Gastrocnemius medialis (tissue), 4 donors: ENCODE results near the gene RPP25L. TPM values are rescaled to one million over a fixed set of nuclear protein-coding genes. Genes with fewer than 3 reads are reported as not detected.

Experiments used
- ATAC-seq, 2 donors: fragments of 150-250 bp; one replicate each; pipeline ENCODE4 v1.9.1; 2016
- DNase-seq, 2 donors: peaks; one replicate each; pipeline ENCODE4 v3.0.0-alpha.2; 2019
- H3K27ac ChIP-seq, 4 donors: fragments of 200-600 bp; sonication (generic); 1 replicate in 1 of 4; 2 replicates in 3 of 4; pipeline ENCODE4 v1.5.1; 2016 to 2018; ENCODE audit warnings: mild to moderate bottlenecking in 2 of 4, moderate library complexity in 1 of 4
- H3K27me3 ChIP-seq, 3 donors: fragments of 200-600 bp; sonication (generic) in 2 of 3; 1 replicate in 1 of 3; 2 replicates in 2 of 3; pipeline versions ENCODE4 v1.5.1 to v1.6.0; 2016 to 2019; ENCODE audit warnings: mild to moderate bottlenecking in 1 of 3, moderate library complexity in 1 of 3
- H3K36me3 ChIP-seq, 2 donors: fragments of 200-600 bp; sonication (generic) in 1 of 2; one replicate each; pipeline ENCODE4 v1.5.1; 2017 to 2018
- H3K4me1 ChIP-seq, 2 donors: fragments of 200-600 bp; sonication (generic) in 1 of 2; one replicate each; pipeline ENCODE4 v1.5.1; 2016 to 2017; ENCODE audit warnings: mild to moderate bottlenecking in 2 of 2
- H3K4me3 ChIP-seq, 4 donors: fragments of 200-600 bp; sonication (generic) in 3 of 4; 1 replicate in 1 of 4; 2 replicates in 3 of 4; pipeline ENCODE4 v1.5.1; 2016 to 2019; ENCODE audit warnings: mild to moderate bottlenecking in 2 of 4
- H3K9me3 ChIP-seq, 3 donors: fragments of 200-600 bp; sonication (generic) in 2 of 3; 1 replicate in 1 of 3; 2 replicates in 2 of 3; pipeline ENCODE4 v1.5.1; 2016 to 2019
- POLR2A ChIP-seq, 2 donors: fragments of 450-650 bp; IDR thresholded peaks; one replicate each; pipeline ENCODE4 v1.6.1; 2017; ENCODE audit warnings: antibody characterized with exemption in 2 of 2, mild to moderate bottlenecking in 2 of 2, moderate library complexity in 2 of 2
- in situ Hi-C, 4 donors: fragments of 200-750 bp; cut with MboI; loops; one replicate each; pipeline versions ENCODE4 v1.15.0 to v1.8.0; 2017; ENCODE audit warnings: low sequenced_read_pairs in 4 of 4
- intact Hi-C: fragments of 100-400 bp; cut with DNase I; formaldehyde crosslinking; loops from one replicate; pipeline ENCODE4 v1.15.1; 2023; ENCODE audit warnings: low total_unique reads
- total RNA-seq, 4 donors: library from RNA; depleted of rRNA; stranded (reverse); fragments of >200 nt; gene quantifications; one replicate each; pipeline versions ENCODE4 v1.1.0 to v1.2.3, GENCODE V29; 2016
- TF ChIP-seq, protein P1 (sequence below), 5 experiments: fragments of 450-650 bp in 3 of 5; fragments of 200-600 bp in 2 of 5; sonication (generic) in 2 of 5; IDR thresholded peaks in 4 of 5; conservative IDR thresholded peaks in 1 of 5; 1 replicate in 4 of 5; 2 replicates in 1 of 5; pipeline ENCODE4 v1.5.1; 2016 to 2019; ENCODE audit warnings: antibody characterized with exemption in 5 of 5, mild to moderate bottlenecking in 3 of 5, moderate library complexity in 3 of 5

The RPP25L gene
- total RNA-seq, 4 donors from 2014 or later, result 53.7 to 138 (median 97.2) TPM

DNA sequence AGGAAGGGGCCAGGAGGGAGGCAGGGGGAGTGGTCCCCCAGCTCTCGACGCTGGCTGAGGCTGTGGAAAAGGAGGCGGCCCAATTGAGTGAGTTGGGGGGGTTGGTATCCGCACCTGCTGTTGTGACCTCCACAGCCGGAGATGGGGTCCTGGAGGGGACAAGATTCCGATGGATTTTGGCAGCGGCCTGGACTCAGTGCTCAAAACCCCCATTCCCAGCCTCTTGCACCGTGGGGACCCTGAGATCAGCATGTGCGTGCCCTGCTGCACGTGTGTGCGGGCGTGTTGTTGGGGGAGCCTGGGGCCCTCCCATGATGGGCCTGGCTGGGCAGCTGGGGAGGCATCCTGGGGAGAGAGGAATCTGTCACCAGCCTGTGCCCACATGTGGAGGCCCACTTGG, 37.3 kb downstream of the RPP25L start:
- H3K36me3 ChIP-seq, result no peaks in the 10 kb centered on the region
- no peaks in the 10 kb centered on the region for H3K27me3 ChIP-seq
- no peak for DNase-seq
- intact Hi-C loops, result no loop called here
- H3K9me3 ChIP-seq, result no peaks in the 10 kb centered on the region
- no peak overlapping the region for H3K27ac ChIP-seq
- no peak for ATAC-seq
- in situ Hi-C loops, result no loop called here
- H3K4me3 ChIP-seq, result no peak overlapping the region
- peaks cover 20 to 32% of the 10 kb centered on the region in 2 donors for H3K4me1 ChIP-seq
- TF ChIP-seq, protein P1, sequence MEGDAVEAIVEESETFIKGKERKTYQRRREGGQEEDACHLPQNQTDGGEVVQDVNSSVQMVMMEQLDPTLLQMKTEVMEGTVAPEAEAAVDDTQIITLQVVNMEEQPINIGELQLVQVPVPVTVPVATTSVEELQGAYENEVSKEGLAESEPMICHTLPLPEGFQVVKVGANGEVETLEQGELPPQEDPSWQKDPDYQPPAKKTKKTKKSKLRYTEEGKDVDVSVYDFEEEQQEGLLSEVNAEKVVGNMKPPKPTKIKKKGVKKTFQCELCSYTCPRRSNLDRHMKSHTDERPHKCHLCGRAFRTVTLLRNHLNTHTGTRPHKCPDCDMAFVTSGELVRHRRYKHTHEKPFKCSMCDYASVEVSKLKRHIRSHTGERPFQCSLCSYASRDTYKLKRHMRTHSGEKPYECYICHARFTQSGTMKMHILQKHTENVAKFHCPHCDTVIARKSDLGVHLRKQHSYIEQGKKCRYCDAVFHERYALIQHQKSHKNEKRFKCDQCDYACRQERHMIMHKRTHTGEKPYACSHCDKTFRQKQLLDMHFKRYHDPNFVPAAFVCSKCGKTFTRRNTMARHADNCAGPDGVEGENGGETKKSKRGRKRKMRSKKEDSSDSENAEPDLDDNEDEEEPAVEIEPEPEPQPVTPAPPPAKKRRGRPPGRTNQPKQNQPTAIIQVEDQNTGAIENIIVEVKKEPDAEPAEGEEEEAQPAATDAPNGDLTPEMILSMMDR (IDR thresholded peaks at IDR 0.05 in 4 of 5, conservative IDR thresholded peaks at IDR 0.05 in 1 of 5), result no peak
- no peak for TF ChIP-seq POLR2A (IDR thresholded peaks at IDR 0.05)

DNA sequence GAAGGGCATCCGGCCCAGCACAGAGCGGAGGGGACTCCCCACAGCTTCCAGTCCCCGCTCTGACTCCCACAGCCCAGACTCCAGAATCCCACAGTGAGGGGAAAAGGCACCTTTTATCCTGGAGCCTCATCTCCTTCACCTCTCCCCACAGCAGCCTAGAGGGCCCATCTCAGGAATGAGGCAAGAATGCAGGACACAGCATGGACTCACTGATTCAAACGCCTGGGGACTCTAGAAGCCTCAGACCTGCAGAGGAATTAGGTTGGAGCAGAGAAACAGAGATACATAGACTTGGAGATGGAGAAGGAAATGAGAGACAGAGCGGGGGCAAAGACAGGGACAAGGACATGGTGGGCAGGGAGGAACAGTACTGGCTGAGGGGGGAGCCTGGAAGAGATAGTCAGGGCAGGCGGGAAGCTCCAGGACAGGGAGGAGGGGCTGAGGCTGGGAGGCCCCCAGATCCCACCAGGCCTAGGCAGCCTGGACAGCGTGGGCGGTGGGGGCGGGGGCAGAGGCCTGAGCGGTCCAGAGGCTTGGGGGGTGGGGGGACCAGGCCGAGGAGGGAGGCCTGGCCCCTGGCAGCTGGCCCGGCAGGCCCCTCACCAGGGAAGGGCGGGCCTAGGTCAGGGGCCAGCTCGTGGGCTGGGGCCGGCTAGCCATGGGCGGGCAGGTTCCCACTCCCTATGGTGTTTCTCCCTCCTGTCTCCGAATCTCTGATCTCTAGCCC, 38.1 kb downstream of the RPP25L start:
- Histone ChIP-seq H3K9me3 (no peaks in the 10 kb centered on the region), H3K4me3 (no peak overlapping the region), H3K36me3 (peaks cover 0 to 5% of the 10 kb centered on the region in 2 donors), H3K27me3 (no peaks in the 10 kb centered on the region), H3K4me1 (peaks cover 20 to 36% of the 10 kb centered on the region in 2 donors), H3K27ac (no peak overlapping the region)
- in situ Hi-C loops (no loop called here), intact Hi-C loops (no loop called here)
- no peak for TF ChIP-seq POLR2A (IDR thresholded peaks at IDR 0.05)
- TF ChIP-seq, protein P1 (IDR thresholded peaks at IDR 0.05 in 4 of 5, conservative IDR thresholded peaks at IDR 0.05 in 1 of 5), result no peak
- ATAC-seq, result no peak
- no peak for DNase-seq

DNA sequence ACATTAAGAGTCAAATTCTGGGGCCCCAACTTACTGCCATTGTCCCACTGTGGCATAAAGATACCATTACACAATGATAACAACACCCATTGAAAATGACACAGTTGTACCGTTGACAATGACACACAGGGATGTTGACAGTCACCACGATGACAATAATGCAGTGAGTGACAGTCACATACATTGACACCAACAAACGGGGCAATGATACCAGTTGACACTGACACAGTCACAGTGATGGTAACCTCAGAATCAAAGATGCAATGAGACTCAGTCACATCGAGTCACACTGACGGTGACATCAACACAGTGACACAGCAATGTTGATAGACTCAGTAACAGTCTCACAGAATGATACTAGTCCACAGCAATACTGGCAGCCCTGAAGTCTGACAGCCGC, 39.3 kb downstream of the RPP25L start:
- intact Hi-C loops (no loop called here), in situ Hi-C loops (no loop called here)
- peaks cover 0 to 8% of the 10 kb centered on the region in 2 donors for H3K36me3 ChIP-seq
- DNase-seq (no peak), ATAC-seq (no peak)
- H3K4me1 ChIP-seq, result peaks cover 20 to 39% of the 10 kb centered on the region in 2 donors
- H3K4me3 ChIP-seq, result no peak overlapping the region
- TF ChIP-seq POLR2A (IDR thresholded peaks at IDR 0.05), result no peak
- TF ChIP-seq, protein P1 (IDR thresholded peaks at IDR 0.05 in 4 of 5, conservative IDR thresholded peaks at IDR 0.05 in 1 of 5), result no peak
- H3K27ac ChIP-seq, result no peak overlapping the region
- H3K27me3 ChIP-seq, result no peaks in the 10 kb centered on the region
- H3K9me3 ChIP-seq, result no peaks in the 10 kb centered on the region

DNA sequence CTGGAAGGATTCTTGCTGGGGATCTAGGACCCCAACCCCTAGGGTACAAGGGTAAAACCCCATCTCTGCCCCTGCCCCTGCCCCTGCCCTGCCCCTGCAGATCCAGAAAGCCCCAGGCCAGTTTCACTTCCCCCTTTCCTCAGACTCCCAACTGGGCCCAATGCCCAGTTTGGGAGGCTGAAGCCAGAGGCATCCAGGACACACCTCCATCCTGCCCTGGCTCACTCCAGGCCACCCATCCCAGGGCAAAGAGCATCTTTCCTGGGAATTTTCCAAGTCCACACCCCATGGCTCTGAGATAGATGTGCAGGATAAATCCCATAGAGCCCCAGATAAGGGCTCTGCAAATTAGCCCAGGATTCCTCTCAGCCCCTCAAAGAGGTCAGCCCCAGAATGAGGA, 39.8 kb downstream of the RPP25L start:
- ATAC-seq, result no peak

More for the DNA sequence above, 39.8 kb downstream of the RPP25L start:
- DNase-seq, result no peak
- Histone ChIP-seq H3K9me3 (no peaks in the 10 kb centered on the region), H3K4me1 (peaks cover 26 to 39% of the 10 kb centered on the region in 2 donors), H3K27me3 (no peaks in the 10 kb centered on the region), H3K27ac (peak overlapping the region in 1 of 4 donors; percentile 55), H3K36me3 (peaks cover 0 to 8% of the 10 kb centered on the region in 2 donors), H3K4me3 (no peak overlapping the region)
- in situ Hi-C loops, result no loop called here
- TF ChIP-seq, protein P1 (IDR thresholded peaks at IDR 0.05 in 4 of 5, conservative IDR thresholded peaks at IDR 0.05 in 1 of 5), result no peak
- no peak for TF ChIP-seq POLR2A (IDR thresholded peaks at IDR 0.05)
- intact Hi-C loops, result no loop called here
